Breast epithelium (tissue), 3 donors: Measurements from ENCODE around the gene DRAP1.

Source experiments
- CTCF ChIP-seq, 3 donors: fragments of 450-650 bp; IDR thresholded peaks; one replicate each; pipeline ENCODE4 v1.5.1; 2016 to 2017; ENCODE audit warnings: antibody characterized with exemption in 3 of 3, mild to moderate bottlenecking in 3 of 3, moderate library complexity in 3 of 3
- POLR2A ChIP-seq: fragments of 450-650 bp; IDR thresholded peaks from one replicate; pipeline ENCODE4 v1.6.1; 2016; ENCODE audit warnings: antibody characterized with exemption, mild to moderate bottlenecking, moderate library complexity
- POLR2AphosphoS5 ChIP-seq, 3 donors: sonication (generic); formaldehyde crosslinking; IDR thresholded peaks; one replicate each; pipeline ENCODE4 v1.6.1; 2017; ENCODE audit warnings: antibody characterized with exemption in 3 of 3

- TF ChIP-seq CTCF (IDR thresholded peaks at IDR 0.05) (no peak), POLR2A (no peak), POLR2AphosphoS5 (IDR thresholded peaks at IDR 0.05) (no peak)
Observed at GRCh38 chr11:65967329-65967934, 48.2 kb downstream of the DRAP1 start.
